ENCODE results near the gene TRPM2. TPM values are rescaled to one million over a fixed set of nuclear protein-coding genes. Genes with fewer than 3 reads are reported as not detected.

The TRPM2 gene
- total and polyA plus RNA-seq, 10 of the 15 experiments (the other 5 are each of a cell fraction or from before 2014, with no cell fraction given), result 0.03 to 9.1 (median 2.6) TPM

DNA sequence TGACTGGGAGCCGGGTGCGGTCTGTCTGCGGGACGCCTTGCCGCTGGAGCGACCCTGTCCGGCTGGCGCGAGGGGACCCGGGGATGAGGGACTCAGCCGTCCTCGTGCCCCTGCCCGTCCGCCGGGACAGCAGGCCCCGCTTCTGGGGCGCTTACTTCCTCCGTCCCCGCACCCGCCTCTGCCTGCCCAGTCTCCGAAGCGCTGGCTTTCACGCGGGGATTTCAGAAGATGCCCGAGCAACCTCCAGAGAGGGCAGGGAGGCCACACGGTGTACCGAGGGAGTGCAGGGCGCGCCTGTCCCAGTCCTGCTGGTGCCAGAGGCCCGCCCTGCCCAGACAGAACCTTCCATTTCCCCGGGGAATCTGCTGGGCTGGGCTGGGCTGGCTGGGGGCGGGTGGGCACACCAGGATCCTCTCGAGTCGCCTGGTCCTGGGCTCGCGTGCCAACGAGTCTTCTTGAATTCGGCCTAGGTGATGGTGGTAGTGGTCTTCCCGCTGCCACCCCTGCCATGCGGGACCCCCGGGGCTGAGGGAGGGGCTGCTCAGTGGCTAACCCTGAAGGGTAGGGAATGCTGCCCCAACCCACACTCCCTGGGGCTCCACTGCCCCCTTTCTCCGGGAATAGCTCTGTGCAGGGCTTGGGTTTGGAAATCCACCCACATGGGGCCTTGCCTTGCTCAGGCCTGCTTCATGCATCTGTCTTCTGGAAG, 2.5 kb upstream of the TRPM2 start:
- no peak for FAIRE-seq
- Histone ChIP-seq H3K9ac (ENCODE audit: control insufficient read depth, insufficient read depth, low read length) (no peak overlapping the region), H3K4me1 (ENCODE audit: control insufficient read depth, insufficient read depth, low read length) (peaks cover 22% of the 10 kb centered on the region), H2AFZ (ENCODE audit: control insufficient read depth, low read depth, low read length) (no peak overlapping the region), H3K4me2 (ENCODE audit: control insufficient read depth, insufficient read depth) (no peak overlapping the region), H3K27me3 (replicated peaks in 1 of 2; ENCODE audit: control insufficient read depth in 2 of 2, insufficient read depth in 2 of 2, low read length in 1 of 2) (no peaks in the 10 kb centered on the region; a peak in 1 of 4 replicates), H3K9me3 (replicated peaks; ENCODE audit: control insufficient read depth, insufficient read depth, low read length) (no peaks in the 10 kb centered on the region), H3K27ac (ENCODE audit: control insufficient read depth, insufficient read depth) (no peak overlapping the region), H3K4me3 (no peak overlapping the region), H3K36me3 (ENCODE audit: control insufficient read depth in 2 of 2, insufficient read depth in 2 of 2, low read length in 1 of 2) (no peaks in the 10 kb centered on the region), H3K79me2 (ENCODE audit: control insufficient read depth, insufficient read depth, low read length) (peaks cover 11% of the 10 kb centered on the region), H4K20me1 (ENCODE audit: control insufficient read depth, insufficient read depth) (no peaks in the 10 kb centered on the region)
- no peak for ATAC-seq
- 83% methylated on average over 34 of the region's 42 CpGs for WGBS (ENCODE audit: insufficient coverage, insufficient replicate concordance, low lambda C conversion rate, missing lambda C conversion rate)
- no peak for DNase-seq (ENCODE audit: low read depth, low spot score)
- RAD21 ChIA-PET (ENCODE audit: unreplicated experiment), result no interaction called here
- SMC1A ChIA-PET (ENCODE audit: uncharacterized antibody, unreplicated experiment), result no interaction called here
- CTCF ChIA-PET, result interaction anchor here (1.3 kb wide), 1 partner anchor 11 kb away, joined by 3 read pairs; no protein-coding TSS in a partner anchor
- POLR2A ChIA-PET, result no interaction called here
- intact Hi-C loops (cut with micrococcal nuclease; ENCODE audit: unreplicated experiment), result no loop called here
- in situ Hi-C loops (cut with MboI), result loop anchor here (5.0 kb wide), 1 partner anchor 76 kb away; no protein-coding TSS in a partner anchor
- no TSS peak for BruUV-seq (replicated peaks)
- TF ChIP-seq NR2C2 (IDR thresholded peaks at IDR 0.05; ENCODE audit: borderline replicate concordance, control insufficient read depth, insufficient read length, low read depth), result no peak
- no peak for TF ChIP-seq JUNB (IDR thresholded peaks at IDR 0.05)
- no peak for TF ChIP-seq SMAD1 (IDR thresholded peaks at IDR 0.05; ENCODE audit: low read depth, partially characterized antibody)
- TF ChIP-seq, protein P1, sequence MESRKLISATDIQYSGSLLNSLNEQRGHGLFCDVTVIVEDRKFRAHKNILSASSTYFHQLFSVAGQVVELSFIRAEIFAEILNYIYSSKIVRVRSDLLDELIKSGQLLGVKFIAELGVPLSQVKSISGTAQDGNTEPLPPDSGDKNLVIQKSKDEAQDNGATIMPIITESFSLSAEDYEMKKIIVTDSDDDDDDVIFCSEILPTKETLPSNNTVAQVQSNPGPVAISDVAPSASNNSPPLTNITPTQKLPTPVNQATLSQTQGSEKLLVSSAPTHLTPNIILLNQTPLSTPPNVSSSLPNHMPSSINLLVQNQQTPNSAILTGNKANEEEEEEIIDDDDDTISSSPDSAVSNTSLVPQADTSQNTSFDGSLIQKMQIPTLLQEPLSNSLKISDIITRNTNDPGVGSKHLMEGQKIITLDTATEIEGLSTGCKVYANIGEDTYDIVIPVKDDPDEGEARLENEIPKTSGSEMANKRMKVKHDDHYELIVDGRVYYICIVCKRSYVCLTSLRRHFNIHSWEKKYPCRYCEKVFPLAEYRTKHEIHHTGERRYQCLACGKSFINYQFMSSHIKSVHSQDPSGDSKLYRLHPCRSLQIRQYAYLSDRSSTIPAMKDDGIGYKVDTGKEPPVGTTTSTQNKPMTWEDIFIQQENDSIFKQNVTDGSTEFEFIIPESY (IDR thresholded peaks at IDR 0.05), result no peak
- TF ChIP-seq TAF1 (IDR thresholded peaks at IDR 0.05; ENCODE audit: borderline replicate concordance, low read depth, low read length), result no peak
- TF ChIP-seq, protein P2, sequence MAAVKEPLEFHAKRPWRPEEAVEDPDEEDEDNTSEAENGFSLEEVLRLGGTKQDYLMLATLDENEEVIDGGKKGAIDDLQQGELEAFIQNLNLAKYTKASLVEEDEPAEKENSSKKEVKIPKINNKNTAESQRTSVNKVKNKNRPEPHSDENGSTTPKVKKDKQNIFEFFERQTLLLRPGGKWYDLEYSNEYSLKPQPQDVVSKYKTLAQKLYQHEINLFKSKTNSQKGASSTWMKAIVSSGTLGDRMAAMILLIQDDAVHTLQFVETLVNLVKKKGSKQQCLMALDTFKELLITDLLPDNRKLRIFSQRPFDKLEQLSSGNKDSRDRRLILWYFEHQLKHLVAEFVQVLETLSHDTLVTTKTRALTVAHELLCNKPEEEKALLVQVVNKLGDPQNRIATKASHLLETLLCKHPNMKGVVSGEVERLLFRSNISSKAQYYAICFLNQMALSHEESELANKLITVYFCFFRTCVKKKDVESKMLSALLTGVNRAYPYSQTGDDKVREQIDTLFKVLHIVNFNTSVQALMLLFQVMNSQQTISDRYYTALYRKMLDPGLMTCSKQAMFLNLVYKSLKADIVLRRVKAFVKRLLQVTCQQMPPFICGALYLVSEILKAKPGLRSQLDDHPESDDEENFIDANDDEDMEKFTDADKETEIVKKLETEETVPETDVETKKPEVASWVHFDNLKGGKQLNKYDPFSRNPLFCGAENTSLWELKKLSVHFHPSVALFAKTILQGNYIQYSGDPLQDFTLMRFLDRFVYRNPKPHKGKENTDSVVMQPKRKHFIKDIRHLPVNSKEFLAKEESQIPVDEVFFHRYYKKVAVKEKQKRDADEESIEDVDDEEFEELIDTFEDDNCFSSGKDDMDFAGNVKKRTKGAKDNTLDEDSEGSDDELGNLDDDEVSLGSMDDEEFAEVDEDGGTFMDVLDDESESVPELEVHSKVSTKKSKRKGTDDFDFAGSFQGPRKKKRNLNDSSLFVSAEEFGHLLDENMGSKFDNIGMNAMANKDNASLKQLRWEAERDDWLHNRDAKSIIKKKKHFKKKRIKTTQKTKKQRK (IDR thresholded peaks at IDR 0.05; ENCODE audit: low read depth, low read length), result no peak
- TF ChIP-seq, protein P3, sequence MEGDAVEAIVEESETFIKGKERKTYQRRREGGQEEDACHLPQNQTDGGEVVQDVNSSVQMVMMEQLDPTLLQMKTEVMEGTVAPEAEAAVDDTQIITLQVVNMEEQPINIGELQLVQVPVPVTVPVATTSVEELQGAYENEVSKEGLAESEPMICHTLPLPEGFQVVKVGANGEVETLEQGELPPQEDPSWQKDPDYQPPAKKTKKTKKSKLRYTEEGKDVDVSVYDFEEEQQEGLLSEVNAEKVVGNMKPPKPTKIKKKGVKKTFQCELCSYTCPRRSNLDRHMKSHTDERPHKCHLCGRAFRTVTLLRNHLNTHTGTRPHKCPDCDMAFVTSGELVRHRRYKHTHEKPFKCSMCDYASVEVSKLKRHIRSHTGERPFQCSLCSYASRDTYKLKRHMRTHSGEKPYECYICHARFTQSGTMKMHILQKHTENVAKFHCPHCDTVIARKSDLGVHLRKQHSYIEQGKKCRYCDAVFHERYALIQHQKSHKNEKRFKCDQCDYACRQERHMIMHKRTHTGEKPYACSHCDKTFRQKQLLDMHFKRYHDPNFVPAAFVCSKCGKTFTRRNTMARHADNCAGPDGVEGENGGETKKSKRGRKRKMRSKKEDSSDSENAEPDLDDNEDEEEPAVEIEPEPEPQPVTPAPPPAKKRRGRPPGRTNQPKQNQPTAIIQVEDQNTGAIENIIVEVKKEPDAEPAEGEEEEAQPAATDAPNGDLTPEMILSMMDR (IDR thresholded peaks at IDR 0.05 in 2 of 3, conservative IDR thresholded peaks at IDR 0.05 in 1 of 3; ENCODE audit: control insufficient read depth in 2 of 3, extremely low read depth in 1 of 3, insufficient read depth in 1 of 3, low read depth in 3 of 3, low read length in 3 of 3), result no peak
- TF ChIP-seq, protein P4, sequence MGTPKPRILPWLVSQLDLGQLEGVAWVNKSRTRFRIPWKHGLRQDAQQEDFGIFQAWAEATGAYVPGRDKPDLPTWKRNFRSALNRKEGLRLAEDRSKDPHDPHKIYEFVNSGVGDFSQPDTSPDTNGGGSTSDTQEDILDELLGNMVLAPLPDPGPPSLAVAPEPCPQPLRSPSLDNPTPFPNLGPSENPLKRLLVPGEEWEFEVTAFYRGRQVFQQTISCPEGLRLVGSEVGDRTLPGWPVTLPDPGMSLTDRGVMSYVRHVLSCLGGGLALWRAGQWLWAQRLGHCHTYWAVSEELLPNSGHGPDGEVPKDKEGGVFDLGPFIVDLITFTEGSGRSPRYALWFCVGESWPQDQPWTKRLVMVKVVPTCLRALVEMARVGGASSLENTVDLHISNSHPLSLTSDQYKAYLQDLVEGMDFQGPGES (IDR thresholded peaks at IDR 0.05), result no peak
- TF ChIP-seq, protein P5, sequence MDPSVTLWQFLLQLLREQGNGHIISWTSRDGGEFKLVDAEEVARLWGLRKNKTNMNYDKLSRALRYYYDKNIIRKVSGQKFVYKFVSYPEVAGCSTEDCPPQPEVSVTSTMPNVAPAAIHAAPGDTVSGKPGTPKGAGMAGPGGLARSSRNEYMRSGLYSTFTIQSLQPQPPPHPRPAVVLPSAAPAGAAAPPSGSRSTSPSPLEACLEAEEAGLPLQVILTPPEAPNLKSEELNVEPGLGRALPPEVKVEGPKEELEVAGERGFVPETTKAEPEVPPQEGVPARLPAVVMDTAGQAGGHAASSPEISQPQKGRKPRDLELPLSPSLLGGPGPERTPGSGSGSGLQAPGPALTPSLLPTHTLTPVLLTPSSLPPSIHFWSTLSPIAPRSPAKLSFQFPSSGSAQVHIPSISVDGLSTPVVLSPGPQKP (IDR thresholded peaks at IDR 0.05; ENCODE audit: low read depth, low read length), result no peak
- TF ChIP-seq POU2F2 (IDR thresholded peaks at IDR 0.05; ENCODE audit: borderline replicate concordance, low read depth, low read length), result no peak
- TF ChIP-seq LARP7 (IDR thresholded peaks at IDR 0.05), result no peak
- TF ChIP-seq GABPA (IDR thresholded peaks at IDR 0.05; ENCODE audit: low read depth), result no peak
- no peak for TF ChIP-seq EED (IDR thresholded peaks at IDR 0.05; ENCODE audit: low read depth)
